Rectal smooth muscle tissue (tissue), 1 donor: ENCODE results near the gene GABRB1.
A peak's percentile ranks its signal among the peaks of the same experiment; 100 is the strongest.

Experiments
- H3K27ac ChIP-seq: one replicate; pipeline ENCODE4 v1.7.0; 2013; ENCODE audit warnings: low read depth, low read length, inconsistent platforms
- H3K27me3 ChIP-seq: one replicate; pipeline ENCODE4 v1.7.0; 2013; ENCODE audit warnings: low read length; ENCODE audit not compliant: control insufficient read depth, insufficient read depth
- H3K36me3 ChIP-seq: one replicate; pipeline ENCODE4 v1.7.0; 2013; ENCODE audit warnings: low read length; ENCODE audit not compliant: control insufficient read depth, insufficient read depth
- H3K4me1 ChIP-seq: one replicate; pipeline ENCODE4 v1.7.0; 2013; ENCODE audit warnings: low read length; ENCODE audit not compliant: control insufficient read depth, insufficient read depth
- H3K4me3 ChIP-seq: one replicate; pipeline ENCODE4 v1.7.0; 2013; ENCODE audit warnings: low read length
- H3K9ac ChIP-seq: one replicate; pipeline ENCODE4 v1.7.0; 2013; ENCODE audit warnings: low read length

GABRB1 gene

DNA sequence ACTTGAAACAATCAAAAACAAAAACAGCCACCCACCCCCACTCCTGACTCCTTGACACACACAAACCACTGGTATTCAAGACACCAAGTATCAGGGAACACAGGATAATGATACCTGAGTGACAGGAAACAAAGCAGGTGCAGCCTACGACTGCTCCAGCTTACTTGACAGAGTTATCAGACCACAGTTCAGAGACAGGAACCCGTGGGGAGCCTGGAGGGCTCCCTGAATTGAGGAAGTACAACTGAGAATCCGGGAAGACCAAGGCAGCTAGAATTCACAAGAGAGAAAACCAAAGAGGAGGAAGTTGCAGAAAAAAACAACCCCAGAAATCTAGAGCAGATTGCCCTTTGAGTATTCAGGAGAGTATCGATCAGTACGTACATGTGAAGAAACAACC lies 411.6 kb downstream of the GABRB1 start:
- Histone ChIP-seq H3K9ac (no peak overlapping the region), H3K27me3 (no peaks in the 10 kb centered on the region), H3K4me3 (no peak overlapping the region), H3K27ac (no peak overlapping the region), H3K4me1 (no peaks in the 10 kb centered on the region), H3K36me3 (no peaks in the 10 kb centered on the region)

GRCh38 chr4:47444031-47444430 lies 412.7 kb downstream of the GABRB1 start:
- H3K27ac ChIP-seq = no peak overlapping the region
- H3K27me3 ChIP-seq = no peaks in the 10 kb centered on the region
- H3K36me3 ChIP-seq = no peaks in the 10 kb centered on the region
- no peaks in the 10 kb centered on the region for H3K4me1 ChIP-seq
- H3K9ac ChIP-seq = no peak overlapping the region
- no peak overlapping the region for H3K4me3 ChIP-seq

DNA sequence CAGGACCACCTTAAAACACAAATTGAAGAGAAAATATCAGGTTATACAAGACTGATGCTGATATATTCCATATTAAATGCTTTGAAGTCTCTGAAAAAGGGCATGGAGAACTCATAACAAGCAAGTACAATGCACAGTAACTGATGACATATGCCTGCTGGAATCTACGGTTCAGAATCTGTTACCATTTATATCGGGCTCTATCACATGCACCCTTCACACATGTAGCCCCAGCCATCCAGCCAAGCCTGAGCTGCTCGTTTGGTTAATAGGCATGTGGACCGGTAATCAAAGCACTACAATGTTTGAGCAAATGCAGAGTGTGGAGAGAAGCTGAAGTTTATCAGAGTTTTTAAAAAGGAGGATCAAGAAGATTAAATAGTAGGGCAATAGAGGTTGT lies 420.3 kb downstream of the GABRB1 start:
- peaks cover 5% of the 10 kb centered on the region for H3K36me3 ChIP-seq
- H3K4me1 ChIP-seq = no peaks in the 10 kb centered on the region
- no peak overlapping the region for H3K27ac ChIP-seq
- no peak overlapping the region for H3K9ac ChIP-seq
- no peaks in the 10 kb centered on the region for H3K27me3 ChIP-seq
- no peak overlapping the region for H3K4me3 ChIP-seq

GRCh38 chr4:47462799-47463234 lies 431.4 kb downstream of the GABRB1 start:
- peak overlapping the region; percentile 88 for H3K4me3 ChIP-seq
- H3K4me1 ChIP-seq = peaks cover 3% of the 10 kb centered on the region
- no peaks in the 10 kb centered on the region for H3K27me3 ChIP-seq
- H3K9ac ChIP-seq = peak overlapping the region; percentile 20
- H3K36me3 ChIP-seq = no peaks in the 10 kb centered on the region
- H3K27ac ChIP-seq = peak overlapping the region; percentile 78

GRCh38 chr4:47463235-47463956 lies 432.0 kb downstream of the GABRB1 start, which contains the start of gene COMMD8:
Gene COMMD8, minus strand, starts transcription at chr4:47463702. Its CDS starts 51 bp downstream, at chr4:47463651.
- Histone ChIP-seq H3K36me3 (no peaks in the 10 kb centered on the region), H3K27ac (peak within 1 kb of the TSS; percentile 78), H3K27me3 (no peaks in the 10 kb centered on the region), H3K9ac (peak within 1 kb of the TSS; percentile 20), H3K4me1 (peaks cover 3% of the 10 kb centered on the region), H3K4me3 (peak within 1 kb of the TSS; percentile 88)

DNA sequence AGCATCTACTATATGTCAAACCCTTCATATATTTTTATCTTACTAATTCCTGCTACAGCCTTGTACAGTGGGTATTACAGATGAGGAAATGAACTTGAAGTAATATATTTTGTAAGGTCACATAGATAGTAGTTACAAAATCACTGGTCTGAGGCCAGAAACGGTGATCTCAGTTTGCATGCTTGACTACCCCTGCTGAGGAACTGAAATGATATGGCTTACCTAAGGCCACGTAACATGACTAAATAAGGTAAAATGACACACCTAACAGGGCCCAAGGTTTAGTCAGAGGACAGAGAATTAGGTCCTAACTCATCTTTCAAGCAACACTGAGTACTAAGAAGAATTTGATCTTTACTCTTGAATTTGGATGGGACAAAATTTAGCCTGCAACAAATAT lies 433.6 kb downstream of the GABRB1 start:
- Histone ChIP-seq H3K4me1 (peaks cover 3% of the 10 kb centered on the region), H3K36me3 (no peaks in the 10 kb centered on the region), H3K4me3 (no peak overlapping the region), H3K9ac (no peak overlapping the region), H3K27ac (no peak overlapping the region), H3K27me3 (no peaks in the 10 kb centered on the region)

- peaks cover 3% of the 10 kb centered on the region for H3K4me1 ChIP-seq
- no peak overlapping the region for H3K9ac ChIP-seq
- H3K36me3 ChIP-seq = no peaks in the 10 kb centered on the region
- no peak overlapping the region for H3K4me3 ChIP-seq
- no peaks in the 10 kb centered on the region for H3K27me3 ChIP-seq
- no peak overlapping the region for H3K27ac ChIP-seq
Observed at GRCh38 chr4:47466056-47466785, 434.9 kb downstream of the GABRB1 start.

DNA sequence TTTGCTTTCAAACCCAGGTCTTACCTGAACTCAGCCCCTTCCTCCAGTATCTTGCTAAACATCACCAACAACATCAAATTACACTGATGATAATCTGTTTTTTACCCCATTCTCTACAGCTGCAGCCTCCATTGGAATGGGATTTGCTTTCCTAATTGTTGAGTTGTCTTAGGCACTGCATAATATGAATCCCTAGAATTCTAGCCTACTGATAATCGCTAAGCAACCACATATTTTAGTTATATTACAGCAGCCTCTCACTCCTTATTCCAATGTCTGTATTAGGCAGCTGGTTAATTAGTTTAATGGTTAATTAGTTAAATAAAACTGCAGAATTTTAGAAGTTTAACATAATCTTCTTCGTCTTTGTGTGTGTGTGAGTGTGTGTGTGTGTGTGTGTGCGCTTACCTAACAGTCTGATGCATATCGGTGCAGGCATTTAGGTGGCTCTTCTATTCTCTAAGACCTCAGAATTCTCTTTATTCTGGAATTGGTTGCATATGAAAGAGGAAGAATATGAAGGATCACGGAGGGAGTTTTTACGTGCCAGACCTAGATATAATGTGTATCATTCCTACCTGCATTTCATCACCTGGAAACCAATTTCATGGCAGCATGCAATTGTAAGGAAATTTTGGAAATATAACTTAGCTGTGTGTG lies 437.5 kb downstream of the GABRB1 start:
- H3K9ac ChIP-seq = no peak overlapping the region
- peaks cover 2% of the 10 kb centered on the region for H3K4me1 ChIP-seq

DNA sequence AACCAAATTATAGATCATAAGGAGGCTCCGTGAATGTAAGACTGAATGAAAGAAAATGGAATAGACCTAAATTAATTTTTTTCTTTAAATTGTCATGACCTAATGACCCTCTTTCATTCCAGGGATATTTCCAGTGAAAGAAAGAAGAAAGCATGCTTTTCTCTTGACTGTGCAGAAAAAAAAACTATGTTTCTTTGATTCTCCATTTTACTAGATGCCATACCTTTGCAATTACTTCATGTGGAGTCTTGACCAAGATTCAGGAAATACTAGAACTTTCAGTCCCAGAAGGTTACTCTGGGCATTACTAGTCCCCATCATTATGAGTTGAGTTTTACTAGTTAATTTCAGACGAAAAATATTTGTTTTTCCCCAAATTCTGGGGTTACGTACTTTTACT lies 438.6 kb downstream of the GABRB1 start:
- Histone ChIP-seq H3K27ac (no peak overlapping the region), H3K4me1 (no peaks in the 10 kb centered on the region), H3K9ac (no peak overlapping the region), H3K4me3 (no peak overlapping the region), H3K36me3 (no peaks in the 10 kb centered on the region), H3K27me3 (no peaks in the 10 kb centered on the region)

More for the DNA sequence above, 437.5 kb downstream of the GABRB1 start:
- Histone ChIP-seq H3K36me3 (no peaks in the 10 kb centered on the region), H3K27ac (no peak overlapping the region), H3K27me3 (no peaks in the 10 kb centered on the region), H3K4me3 (no peak overlapping the region)

- H3K4me3 ChIP-seq = no peak overlapping the region
- H3K9ac ChIP-seq = no peak overlapping the region
- no peaks in the 10 kb centered on the region for H3K27me3 ChIP-seq
Observed at GRCh38 chr4:47471064-47471463, 439.7 kb downstream of the GABRB1 start.

DNA sequence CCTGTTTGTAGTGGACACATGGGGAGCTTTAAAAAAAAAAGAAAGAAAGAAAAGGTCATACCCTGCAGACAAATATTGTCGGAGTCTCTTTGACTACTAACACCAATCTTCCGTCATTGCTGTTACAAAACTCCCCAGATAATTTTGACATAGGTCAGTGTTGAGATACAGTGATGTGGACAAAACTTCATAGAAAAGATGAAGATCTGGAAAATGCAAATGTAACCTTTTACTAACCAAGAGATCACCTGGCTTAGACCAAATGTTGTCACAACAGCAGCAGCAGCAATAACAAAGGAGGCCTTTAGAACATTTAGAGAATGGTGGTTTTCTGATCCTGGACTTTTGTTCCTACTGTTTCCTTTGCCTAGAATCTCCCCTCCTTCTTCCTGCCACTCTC lies 440.2 kb downstream of the GABRB1 start:
- Histone ChIP-seq H3K9ac (no peak overlapping the region), H3K27ac (no peak overlapping the region), H3K4me1 (no peaks in the 10 kb centered on the region), H3K36me3 (no peaks in the 10 kb centered on the region), H3K27me3 (no peaks in the 10 kb centered on the region), H3K4me3 (no peak overlapping the region)

More at GRCh38 chr4:47471064-47471463, 439.7 kb downstream of the GABRB1 start:
- Histone ChIP-seq H3K27ac (no peak overlapping the region), H3K36me3 (no peaks in the 10 kb centered on the region), H3K4me1 (no peaks in the 10 kb centered on the region)

DNA sequence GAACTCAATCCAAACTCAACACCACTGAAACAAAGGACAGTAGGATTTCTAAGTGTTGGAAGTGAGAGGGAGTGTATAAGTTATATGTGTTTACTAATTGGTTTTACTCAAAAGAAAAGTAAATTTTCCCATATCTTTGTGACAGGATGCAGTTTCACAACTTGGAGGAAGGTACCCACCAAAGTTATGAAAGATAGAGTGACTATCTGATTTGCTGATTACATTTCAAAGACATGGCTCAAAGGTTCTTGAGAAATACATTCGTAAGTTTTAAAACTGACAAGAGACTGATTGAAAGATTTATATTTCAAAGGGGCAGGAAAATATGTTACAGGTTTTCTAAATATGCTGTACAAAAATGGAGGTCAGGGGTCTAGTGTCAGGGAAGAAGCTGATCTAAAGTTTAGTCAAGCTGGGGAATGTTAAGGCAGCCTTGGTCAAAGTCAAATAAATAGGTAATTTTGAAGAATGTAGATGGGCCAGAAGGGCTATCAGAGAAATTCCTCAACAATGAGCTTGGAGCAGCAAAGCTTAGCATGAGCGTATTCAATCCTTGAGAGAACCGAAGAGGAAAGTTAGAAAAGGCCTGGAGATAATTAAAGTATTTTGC lies 441.9 kb downstream of the GABRB1 start:
- Histone ChIP-seq H3K4me1 (no peaks in the 10 kb centered on the region), H3K9ac (no peak overlapping the region), H3K4me3 (no peak overlapping the region), H3K27ac (no peak overlapping the region), H3K36me3 (no peaks in the 10 kb centered on the region), H3K27me3 (no peaks in the 10 kb centered on the region)
